GM21447 (cell line): Measurements from ENCODE around the gene HELZ2.

Experiments
- ATAC-seq: cut with Tn5 transposase; IDR thresholded peaks from one replicate; pipeline ENCODE4 v1.9.1; 2021; ENCODE audit not compliant: unreplicated experiment

HELZ2 gene

GRCh38 chr20:63540417-63541186 lies 33.4 kb downstream of the HELZ2 start:
- ATAC-seq, result no peak

- no peak for ATAC-seq
These were observed 34.3 kb downstream of the HELZ2 start for GRCh38 chr20:63539441-63540370.

GRCh38 chr20:63539092-63539430 lies 35.0 kb downstream of the HELZ2 start:
- ATAC-seq, result no peak

GRCh38 chr20:63538204-63539091 lies 35.6 kb downstream of the HELZ2 start:
- no peak for ATAC-seq

- ATAC-seq, result peak; percentile 89
These were observed 36.4 kb downstream of the HELZ2 start for GRCh38 chr20:63537525-63538203.

GRCh38 chr20:63536997-63537524 lies 37.0 kb downstream of the HELZ2 start, which contains the start of gene PTK6:
Gene PTK6, minus strand, starts transcription at chr20:63537376. Its CDS starts 62 bp downstream, at chr20:63537314.
- ATAC-seq, result peak; percentile 17

GRCh38 chr20:63536241-63536977 lies 37.6 kb downstream of the HELZ2 start:
- no peak for ATAC-seq

GRCh38 chr20:63534831-63535651 lies 39.0 kb downstream of the HELZ2 start:
- no peak for ATAC-seq

- ATAC-seq, result no peak
These were observed 39.6 kb downstream of the HELZ2 start for GRCh38 chr20:63534427-63534830.

- no peak for ATAC-seq
These were observed 40.1 kb downstream of the HELZ2 start for GRCh38 chr20:63533871-63534393.

- ATAC-seq, result no peak
These were observed 40.7 kb downstream of the HELZ2 start for GRCh38 chr20:63533388-63533787.

GRCh38 chr20:63532449-63532971 lies 41.5 kb downstream of the HELZ2 start:
- no peak for ATAC-seq

- ATAC-seq, result no peak
These were observed 42.2 kb downstream of the HELZ2 start for GRCh38 chr20:63531686-63532448.

GRCh38 chr20:63530788-63531160 lies 43.3 kb downstream of the HELZ2 start:
- ATAC-seq, result no peak

GRCh38 chr20:63529861-63530787 lies 43.9 kb downstream of the HELZ2 start:
- ATAC-seq, result no peak

- ATAC-seq, result no peak
These were observed 44.7 kb downstream of the HELZ2 start for GRCh38 chr20:63529180-63529860.
